Measurements from ENCODE around the gene CLIP3.
"Not testable (repeated sequence)": the region's sequence is repeated elsewhere in the genome, so short reads cannot be mapped to it uniquely, and the experiment has no call there.

The CLIP3 gene

DNA sequence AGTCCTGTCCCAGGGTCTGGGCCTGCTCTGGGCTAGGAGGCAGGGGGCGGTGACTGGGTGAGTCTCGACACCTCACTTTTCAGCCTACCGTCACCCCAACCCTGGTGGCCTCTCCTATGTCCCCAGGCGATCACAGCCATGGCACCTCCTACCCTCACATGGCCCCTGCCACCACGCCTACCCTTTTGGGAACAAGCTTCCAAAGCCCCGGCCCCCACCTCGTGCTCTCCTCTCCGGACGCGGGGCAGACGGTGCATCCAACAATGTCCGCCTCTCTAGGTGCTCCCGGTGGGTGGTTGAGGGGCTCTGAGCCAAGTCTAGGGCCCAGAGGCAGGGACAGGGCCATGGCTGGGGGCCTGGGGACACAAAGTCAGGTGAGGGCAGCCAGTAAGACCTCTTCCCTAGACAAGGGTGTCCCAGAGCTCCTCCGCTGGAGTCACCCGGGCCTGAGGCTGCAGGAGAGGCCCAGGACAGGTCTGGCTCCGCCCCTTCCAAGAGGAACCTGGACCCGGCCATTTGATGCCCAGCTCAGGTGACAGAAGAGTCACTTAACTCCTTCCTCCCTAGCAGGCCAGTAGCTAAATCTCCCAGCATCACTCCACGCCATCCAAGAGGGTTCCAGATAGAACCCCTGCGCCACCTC lies 24.2 kb downstream of the CLIP3 start, which contains the start of gene SYNE4:
Gene SYNE4, minus strand, starts transcription at position 478 of the 643 bp plus-strand sequence. Its CDS starts 132 bp downstream, at position 346.
- no peak for FAIRE-seq

DNA sequence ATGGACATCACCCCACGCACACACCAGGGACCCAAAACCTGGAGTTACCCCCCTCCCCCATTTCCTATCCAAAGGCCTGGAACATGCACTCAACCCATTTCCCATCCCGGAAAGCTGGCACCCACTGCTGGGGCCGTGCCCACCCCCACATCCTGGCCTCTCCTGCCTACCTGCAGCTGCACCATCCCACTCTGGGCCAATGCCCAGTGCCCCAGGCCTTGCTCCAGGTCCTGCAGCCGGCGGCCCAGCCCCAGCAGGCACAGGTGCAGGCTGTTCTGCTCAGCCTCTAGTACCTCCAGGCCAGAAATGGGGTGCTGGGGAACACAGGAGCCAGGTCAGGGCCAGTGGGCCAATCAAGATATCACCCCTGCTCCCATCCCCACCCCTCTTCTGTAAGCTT lies 25.7 kb downstream of the CLIP3 start:
- no peak for FAIRE-seq

DNA sequence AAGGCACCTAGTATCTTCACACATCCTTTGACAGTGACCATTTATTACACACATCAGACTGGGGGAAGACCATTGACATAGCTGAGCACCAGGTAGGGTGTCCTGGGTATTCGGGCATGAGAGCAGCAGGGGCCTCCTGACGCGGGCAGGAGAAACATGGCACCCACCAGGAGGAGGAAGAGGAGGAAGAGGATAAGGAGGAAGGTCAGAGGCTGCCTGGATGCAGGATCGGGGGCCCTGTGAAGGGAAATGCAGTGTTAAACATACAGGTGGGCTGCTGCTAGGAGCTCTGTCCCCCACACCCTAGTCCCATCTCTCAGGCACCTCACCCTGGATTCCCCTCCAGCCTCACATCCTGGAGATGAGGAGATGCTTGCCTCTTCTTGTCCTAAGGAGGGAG lies 29.4 kb downstream of the CLIP3 start:
- no peak for FAIRE-seq

DNA sequence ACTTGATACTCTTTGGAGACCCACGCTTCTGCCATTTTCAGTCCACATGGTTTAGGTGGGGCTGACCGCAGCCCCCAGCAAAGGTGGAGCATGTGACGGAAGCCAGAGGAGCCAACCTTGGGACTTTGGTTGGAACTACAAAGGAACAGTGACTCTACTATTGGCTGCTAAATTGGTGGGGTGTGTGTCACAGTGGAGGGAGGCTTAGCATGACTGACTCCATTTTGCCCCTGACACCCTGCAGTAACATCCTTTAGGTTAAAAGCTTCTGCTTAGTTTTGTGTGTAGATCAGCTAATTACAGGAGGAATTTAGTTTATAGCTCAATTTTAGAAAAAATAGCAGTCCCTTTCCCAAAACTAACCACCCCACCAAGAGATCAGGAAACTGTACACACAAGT lies 31.1 kb downstream of the CLIP3 start:
- no peak for FAIRE-seq

DNA sequence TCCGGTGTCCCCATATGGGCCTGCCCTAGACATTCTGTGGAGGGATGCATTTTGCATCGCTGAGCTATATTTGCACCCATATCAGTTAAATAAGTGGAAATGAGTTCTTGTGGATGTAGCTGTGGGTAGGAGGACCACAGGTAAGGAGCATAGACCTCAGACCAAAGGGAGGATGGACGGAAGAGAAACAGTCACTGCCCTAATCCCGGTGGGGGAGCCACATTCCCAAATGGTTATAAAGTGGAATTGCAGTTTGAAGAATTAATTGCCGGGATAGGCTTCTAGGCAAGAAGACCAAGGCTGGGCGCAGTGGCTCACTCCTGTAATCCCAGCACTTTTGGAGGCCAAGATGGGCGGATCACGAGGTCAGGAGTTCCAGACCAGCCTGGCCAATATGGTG lies 35.9 kb downstream of the CLIP3 start:
- FAIRE-seq = no peak

DNA sequence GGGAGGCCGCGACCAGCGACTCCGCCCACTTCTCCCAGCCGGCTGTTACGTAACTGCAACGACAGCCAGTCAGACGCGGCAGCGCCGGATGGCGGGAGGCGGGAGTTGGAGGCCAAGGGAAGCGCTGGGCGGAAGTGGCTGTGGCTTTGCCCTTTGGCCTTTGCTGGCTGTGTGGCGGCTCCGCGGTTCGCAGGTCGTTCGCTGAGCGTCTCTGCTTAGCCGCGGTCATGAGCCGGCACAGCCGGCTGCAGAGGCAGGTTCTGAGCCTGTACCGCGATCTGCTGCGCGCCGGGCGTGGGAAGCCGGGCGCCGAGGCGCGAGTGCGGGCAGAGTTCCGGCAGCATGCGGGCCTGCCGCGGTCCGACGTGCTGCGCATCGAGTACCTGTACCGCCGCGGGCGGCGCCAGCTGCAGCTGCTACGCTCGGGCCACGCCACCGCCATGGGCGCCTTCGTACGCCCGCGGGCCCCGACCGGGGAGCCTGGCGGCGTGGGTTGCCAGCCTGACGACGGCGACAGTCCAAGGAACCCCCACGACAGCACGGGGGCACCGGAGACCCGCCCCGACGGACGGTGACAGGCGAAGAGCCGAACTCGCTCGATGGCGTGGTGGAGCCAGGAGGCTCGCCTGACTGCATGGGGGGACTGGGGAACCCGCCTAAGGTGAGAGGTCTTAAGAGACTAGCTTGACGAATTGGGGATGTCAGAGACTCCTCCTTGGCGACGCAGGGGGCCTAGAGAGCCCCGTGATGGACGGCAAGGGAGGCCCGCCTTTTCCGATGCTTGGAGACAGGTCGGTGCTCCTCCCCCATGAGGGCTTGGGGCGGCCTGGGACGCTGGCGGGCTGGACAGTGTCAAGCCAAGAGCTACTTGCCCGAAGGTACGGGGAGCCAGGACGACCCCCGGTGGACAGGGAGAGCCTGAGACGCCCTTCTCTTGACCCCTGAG lies 37.4 kb downstream of the CLIP3 start, which contains the start of gene SDHAF1:
Gene SDHAF1, plus strand, starts transcription at position 141 of the 946 bp plus-strand sequence. Its CDS starts 87 bp downstream, at position 228.
- peak; percentile 95 for FAIRE-seq

DNA sequence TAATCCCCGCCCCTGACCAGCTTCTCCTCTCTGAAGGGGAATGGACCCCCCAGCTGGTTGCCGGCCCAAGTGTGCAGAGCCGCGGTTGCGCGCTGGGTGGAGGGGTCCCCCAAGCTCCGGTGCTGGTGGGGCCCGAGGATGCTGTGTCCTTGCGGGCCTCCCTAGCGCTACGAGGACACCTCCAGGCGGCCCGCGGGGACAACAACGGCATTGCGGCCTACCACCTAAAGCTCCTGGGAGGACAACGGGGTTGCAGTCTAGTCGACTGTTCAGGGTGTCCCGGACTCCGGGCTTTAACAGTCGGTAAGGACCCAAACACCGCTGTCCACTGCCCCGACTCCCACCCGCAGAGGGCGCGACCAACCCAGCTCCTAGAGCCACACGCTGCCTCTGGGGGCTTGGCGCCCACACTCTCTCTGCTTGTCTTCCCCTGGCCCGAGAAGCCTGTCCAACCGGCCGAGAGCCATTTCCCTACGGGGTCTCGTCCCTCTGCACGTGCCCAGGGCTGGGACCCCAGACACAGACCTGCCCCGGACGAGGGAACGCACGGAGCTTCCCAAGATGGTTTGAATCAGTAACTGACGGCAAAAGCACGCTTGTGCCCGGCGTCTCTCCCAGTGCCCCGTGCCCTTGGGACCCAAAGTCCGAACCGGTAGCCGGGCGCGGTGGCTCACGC lies 38.6 kb downstream of the CLIP3 start:
- FAIRE-seq = no peak

DNA sequence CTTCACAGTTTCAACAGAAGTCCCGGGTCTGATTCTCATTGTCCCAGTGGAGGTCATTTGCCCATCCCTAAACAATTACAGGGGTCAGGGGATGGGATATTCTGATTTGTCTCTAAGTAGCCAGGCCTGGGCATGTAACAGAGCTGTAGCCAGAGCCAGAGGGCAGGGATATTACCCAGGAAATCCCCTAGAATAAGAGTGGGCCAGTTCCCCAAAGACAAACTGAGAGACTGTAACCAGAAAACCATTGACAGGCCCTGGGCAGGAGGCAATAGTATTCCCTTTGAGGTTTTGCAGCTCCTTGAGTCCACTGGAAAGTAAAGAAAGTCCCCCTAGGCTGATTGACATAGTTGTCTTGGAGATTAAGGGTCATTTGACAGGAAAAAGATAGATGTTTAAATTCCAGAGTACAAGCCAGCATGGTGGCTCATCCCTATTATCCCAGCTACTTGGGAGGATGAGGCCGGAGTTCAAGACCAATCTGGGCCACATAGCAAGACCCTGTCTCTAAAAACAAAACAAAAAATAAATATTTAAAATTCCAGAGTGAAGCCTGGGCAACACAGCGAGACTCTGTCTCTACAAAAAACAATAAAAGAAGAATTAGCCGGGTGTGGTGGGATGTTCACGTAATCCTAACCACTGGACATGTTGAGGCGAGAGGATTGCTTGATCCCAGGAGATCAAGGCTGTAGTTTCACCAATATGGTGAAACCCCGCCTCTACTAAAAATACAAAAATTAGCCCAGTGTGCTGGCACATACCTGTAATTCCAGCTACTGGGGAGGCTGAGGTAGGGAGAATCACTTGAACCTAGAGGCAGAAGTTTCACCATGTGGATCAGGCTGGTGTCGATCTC lies 39.5 kb downstream of the CLIP3 start:
- no peak for FAIRE-seq

DNA sequence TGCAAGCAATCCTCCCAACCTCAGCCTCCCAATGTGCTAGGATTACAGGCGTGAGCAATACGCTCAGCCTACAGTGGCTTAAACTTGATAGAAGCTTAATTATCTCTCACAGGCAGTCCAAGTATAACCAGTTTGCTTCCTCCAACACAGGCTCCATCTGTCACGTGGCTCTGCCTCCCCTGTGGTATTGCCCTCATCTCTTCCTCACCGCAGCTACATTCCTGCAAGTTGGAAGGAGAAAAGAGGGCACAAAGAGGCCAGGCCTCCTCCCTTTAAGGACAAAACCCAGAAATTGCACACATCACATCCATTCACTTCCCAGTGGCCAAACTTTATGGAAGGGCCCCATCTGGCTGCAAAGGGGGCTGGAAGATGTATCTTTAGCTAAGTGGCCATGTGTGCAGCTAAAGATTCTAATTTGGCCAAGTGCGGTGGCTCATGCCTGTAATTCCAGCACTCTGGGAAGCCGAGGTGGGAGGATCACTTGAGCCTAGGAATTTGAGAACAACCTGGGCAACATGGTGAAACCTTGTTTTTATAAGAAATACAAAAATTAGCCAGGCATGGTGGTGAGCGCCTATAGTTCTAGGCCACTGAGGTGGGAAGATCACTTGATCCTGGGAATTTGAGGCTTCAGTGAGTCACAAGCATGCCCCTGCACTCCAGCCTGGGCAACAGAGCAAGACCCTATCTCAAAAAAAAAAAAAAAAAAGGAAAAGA lies 40.8 kb downstream of the CLIP3 start:
- FAIRE-seq = no peak

DNA sequence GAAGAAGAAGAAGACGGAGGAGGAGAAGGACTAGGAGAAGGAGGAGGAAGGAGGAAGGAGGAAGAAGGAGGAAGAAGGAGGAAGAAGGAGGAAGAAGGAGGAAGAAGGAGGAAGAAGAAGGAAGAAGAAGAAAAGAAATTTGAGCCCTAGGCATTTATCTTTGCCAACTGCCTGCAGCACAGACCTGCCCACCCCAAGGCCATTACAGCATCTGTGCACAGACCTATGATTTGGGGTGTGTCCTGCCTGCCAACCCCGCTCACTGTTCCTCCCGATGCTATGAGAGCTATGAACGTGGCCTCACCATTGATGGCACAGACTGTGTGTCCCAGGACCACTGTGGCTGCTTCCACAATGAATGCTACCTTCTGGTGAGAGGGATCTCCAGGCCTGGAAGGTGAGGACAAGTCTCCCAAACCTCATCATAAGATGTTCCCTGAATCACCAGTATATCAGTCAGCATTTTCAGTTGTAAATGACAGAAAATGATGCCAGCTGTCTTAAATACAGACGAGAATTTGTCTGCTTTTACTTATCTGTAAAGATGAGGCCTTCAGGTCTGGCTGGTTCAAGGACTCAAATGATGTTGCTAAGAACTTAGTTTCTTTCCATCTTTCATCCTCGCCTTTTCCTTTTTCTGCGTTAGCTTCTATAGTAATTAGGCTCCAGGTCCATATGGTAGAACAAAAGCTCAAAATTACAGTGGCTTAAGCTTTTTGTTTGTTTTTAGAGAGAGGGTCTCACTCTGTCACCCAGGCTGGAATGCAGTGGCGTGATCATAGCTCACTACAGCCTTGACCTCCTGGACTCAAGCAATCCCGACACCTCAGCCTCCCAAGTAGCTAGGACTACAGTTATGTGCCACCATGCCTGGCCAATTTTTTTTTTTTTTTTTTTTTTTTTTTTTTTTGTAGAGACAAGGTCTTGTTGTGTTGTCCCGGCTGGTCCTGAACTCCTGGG lies 41.6 kb downstream of the CLIP3 start:
- no peak for FAIRE-seq

DNA sequence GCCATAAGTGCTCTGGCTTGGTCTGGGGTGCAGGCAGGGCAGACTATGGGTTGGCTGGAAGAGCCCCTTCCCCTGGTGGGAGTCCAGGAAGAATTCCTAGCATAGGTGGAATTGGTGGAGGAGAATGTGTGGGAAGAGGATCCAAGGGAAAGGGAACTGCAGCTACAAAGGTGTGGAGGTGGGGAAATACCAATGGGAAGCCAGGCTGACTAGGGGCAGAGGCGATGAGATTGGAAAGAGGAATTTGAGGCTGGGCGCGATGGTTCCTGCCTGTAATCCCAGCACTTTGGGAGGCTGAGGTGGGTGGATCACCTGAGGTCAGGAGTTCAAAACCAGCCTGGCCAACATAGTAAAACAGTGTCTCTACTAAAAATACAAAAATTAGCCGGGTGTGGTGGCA lies 42.5 kb downstream of the CLIP3 start:
- FAIRE-seq = no peak

DNA sequence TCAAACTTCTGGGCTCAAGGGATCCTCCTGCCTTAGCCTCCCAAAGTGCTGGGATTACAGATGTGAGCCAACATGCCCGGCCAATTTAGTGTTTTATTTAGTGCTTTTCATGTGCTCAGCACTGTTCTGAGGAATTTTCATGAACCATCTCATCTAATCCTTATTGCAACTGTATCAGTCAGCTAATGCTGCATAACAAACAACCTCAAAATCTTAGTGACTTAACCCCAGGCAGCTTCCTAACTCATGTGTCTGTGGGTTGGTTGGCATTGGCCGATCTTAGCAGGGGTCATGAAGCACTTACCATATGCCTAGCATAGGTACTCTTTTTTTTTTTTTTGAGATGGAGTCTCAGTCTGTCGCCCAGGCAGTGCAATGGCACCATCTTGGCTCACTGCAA lies 43.8 kb downstream of the CLIP3 start:
- FAIRE-seq = no peak

DNA sequence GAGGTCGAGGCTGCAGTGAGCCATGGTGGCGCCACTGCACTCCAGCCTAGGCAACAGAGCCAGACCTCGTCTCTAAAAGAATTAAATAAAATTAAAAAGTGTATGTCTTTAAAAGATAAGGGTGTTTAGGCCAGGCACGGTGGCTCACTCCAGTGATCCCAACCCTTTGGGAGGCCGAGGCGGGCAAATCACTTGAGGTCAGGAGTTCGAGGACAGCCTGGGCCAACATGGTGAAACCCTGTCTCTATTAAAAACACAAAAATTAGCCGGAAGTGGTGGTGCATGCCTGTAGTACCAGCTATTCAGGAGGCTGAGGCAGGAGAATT lies 45.1 kb downstream of the CLIP3 start:
- FAIRE-seq = no peak

DNA sequence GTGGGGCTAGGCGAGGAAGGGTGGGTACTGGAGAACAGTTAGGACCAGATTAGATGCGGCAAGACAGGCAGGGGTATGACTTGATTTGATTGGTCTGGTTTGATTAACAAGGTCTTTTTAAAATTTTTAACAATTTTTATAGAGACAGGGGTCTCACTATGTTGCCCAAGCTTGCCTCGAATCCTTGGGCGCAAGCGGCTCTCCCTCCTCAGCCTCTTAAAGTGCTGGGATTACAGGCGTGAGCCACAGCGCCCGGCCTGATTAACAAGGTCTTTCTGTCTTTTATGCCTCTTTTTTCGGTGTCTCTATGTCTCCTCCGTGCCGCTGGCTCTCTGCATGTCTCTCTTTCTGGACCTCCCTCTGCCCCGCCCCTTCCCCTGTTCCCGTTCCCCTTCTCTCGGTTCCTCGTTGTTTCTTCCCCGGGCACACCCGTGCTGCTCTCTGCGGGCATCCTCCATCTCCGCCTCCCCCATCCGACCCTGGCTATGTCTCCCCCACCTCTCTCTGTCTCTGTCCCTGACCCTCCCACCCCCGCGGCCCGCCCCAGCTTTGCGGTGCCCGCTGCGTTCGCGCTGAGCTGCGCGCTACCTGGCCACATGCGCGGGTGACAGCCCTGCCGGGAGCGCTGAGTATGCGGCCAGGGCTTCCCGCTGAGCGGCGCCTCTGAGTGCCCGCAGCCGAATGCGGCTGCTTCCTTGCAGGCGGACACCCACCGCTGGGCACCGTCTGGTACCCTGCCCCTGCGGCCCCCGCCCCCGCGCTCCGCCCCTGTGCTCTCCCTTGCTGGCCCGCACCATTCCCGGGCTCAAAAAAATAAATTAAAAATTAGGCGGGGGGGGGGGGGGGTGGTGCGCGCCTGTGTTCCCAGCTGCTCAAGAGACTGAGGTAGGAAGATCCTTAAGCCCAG lies 45.8 kb downstream of the CLIP3 start:
- no peak for FAIRE-seq

DNA sequence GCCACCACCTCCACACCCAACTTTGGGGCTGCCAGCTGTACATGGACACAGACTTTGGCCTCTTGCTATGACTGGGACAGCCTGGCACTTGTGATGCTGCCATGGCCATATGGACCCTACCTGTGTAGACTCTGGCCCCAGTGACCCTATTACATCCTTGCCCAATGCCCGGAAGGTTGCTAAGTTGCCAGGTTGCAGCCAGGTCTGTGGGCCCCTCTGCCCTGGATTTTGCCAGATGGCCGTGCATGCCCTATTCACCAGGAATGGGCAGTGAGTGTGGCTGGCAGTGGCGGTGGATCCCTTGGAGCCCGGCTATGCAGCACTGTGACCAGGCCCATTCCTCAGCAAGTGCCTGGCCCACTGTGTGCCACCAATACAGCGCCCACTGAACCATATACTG lies 46.6 kb downstream of the CLIP3 start:
- FAIRE-seq = no peak

DNA sequence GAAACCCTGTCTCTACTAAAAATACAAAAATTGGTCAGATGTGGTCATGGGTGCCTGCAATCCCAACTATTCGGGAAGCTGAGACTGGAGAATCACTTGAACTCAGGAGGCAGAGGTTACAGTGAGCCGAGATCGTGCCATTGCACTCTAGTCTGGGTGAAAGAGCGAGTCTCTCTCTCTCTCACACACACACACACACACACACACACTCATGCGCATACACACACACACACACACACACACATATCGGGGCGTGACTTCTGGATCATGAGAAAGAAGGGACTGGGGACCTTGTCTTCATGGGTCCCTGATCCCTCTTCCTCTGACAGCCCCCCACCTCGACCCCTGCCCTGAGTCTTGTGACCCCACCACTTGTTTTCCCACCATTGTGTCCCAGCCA lies 49.5 kb downstream of the CLIP3 start:
- no peak for FAIRE-seq

DNA sequence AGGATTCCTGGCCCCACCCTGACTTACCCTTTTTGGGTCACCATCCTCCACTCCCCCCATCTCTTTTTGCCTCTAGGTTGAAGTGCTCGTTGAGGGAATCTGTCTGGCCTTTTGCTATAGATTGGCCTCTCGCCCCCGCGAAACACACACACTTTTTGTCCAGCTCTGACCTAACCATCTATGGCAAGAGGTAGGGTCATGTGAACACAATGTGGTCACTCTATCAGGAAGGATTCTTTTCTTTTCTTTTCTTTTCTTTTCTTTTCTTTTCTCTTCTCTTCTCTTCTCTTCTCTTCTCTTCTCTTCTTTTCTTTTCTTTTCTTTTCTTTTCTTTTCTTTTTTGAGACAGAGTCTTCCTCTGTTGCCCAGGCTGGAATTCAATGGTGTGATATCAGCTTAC lies 51.7 kb downstream of the CLIP3 start:
- not testable (repeated sequence) for FAIRE-seq

DNA sequence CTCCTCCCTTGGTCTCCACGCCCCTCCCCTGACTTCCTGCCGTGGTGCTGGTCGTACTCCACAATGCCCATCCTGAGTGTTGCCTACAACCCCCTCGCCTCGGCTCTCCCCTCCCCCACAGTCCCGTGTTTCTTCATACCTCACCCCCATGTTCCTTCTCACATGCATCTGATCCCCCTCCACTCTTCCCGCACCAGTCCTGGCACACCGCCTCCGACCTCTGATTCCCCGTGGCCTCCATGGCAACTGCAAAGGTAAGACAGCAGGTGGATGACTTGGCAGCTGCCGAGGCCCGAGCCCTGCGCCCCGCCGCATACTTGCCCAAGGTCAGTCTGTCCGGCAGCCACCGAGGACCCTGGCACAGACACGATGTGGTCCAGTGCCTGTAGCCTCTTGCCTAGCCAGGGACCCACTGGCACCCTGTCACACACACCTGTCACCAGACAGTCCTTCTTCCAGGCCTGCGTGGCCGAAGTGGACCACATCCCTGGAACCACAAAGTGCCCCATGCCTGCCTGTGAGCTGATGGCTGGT lies 53.8 kb downstream of the CLIP3 start:
- no peak for FAIRE-seq

DNA sequence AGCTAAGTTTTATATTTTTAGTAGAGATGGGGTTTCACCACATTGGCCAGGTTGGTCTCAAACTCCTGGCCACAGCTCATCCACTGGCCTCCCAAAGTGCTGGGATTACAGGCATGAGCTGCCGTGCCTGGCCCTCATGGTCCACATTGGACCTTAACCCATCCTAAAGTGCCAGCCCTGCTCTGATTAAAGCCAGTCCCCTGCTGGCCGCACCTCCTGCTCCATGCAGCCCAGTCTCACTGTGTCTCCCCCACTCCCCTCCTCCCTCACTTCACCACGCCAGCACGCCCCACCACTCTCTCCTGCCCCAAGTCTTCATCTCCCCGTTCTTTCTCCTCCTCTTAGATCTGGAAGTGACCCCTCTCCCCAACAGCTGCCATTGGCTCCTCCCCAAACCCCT lies 54.4 kb downstream of the CLIP3 start:
- no peak for FAIRE-seq
